ENCODE measurements around the gene TMEM41A. TPM values are rescaled to one million over a fixed set of nuclear protein-coding genes. Genes with fewer than 3 reads are reported as not detected.

Gene TMEM41A
- polyA plus RNA-seq, 3 donors, result 3.9 to 7.2 (median 5.4) TPM

DNA sequence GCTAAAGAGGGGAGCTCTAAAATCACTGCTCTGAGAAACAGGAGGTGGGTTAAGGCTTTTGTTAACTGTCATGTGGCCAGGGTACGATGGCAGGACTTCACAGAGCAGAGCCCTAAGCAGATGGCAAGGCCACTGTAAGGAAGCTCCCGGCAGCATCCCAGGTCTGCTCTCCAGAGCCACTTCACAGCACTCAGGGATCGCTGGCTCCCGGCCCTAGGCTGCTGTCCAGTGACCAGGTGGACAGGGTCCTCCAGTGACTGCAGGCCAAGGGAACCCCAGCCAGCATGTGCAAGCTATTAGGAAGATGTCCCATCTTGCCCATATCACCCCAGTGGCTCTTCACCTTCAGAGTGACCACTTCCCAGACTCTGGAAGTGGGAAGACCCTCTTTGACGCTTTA lies 10.4 kb downstream of the TMEM41A start:
- H3K9ac ChIP-seq (ENCODE audit: insufficient read depth, low read length, poor library complexity, severe bottlenecking), result no peak overlapping the region
- TF ChIP-seq, protein P1, sequence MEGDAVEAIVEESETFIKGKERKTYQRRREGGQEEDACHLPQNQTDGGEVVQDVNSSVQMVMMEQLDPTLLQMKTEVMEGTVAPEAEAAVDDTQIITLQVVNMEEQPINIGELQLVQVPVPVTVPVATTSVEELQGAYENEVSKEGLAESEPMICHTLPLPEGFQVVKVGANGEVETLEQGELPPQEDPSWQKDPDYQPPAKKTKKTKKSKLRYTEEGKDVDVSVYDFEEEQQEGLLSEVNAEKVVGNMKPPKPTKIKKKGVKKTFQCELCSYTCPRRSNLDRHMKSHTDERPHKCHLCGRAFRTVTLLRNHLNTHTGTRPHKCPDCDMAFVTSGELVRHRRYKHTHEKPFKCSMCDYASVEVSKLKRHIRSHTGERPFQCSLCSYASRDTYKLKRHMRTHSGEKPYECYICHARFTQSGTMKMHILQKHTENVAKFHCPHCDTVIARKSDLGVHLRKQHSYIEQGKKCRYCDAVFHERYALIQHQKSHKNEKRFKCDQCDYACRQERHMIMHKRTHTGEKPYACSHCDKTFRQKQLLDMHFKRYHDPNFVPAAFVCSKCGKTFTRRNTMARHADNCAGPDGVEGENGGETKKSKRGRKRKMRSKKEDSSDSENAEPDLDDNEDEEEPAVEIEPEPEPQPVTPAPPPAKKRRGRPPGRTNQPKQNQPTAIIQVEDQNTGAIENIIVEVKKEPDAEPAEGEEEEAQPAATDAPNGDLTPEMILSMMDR (IDR thresholded peaks at IDR 0.05), result no peak
- Mint-ChIP-seq H3K9me3 (no peaks in the 10 kb centered on the region), H3K36me3 (peaks cover 56 to 61% of the 10 kb centered on the region in 2 donors), H3K4me1 (no peaks in the 10 kb centered on the region), H3K27me3 (ENCODE audit: low read depth in 3 of 3) (peaks cover 0 to 1% (median 0%) of the 10 kb centered on the region in 3 donors), H3K4me3 (no peak overlapping the region), H3K27ac (no peak overlapping the region)
- no peak overlapping the region for H3K4me2 ChIP-seq (replicated peaks; ENCODE audit: extremely low read depth, low read length, poor library complexity, severe bottlenecking)
- intact Hi-C loops (cut with micrococcal nuclease), result no loop called here
- H3K36me3 ChIP-seq (replicated peaks in 1 of 2; ENCODE audit: control insufficient read depth in 1 of 2, insufficient read depth in 2 of 2, low read length in 2 of 2), result peaks cover 23 to 63% of the 10 kb centered on the region in 2 donors
- no peaks in the 10 kb centered on the region for H4K20me1 ChIP-seq (ENCODE audit: insufficient read depth, low read length)
- DNase-seq, result no peak
- H2AFZ ChIP-seq (ENCODE audit: insufficient read depth, low read depth, low read length, poor library complexity, severe bottlenecking), result no peak overlapping the region
- H3K4me1 ChIP-seq (ENCODE audit: control insufficient read depth in 1 of 2, insufficient read depth in 2 of 2, low read length in 2 of 2), result no peaks in the 10 kb centered on the region
- WGBS (ENCODE audit: insufficient coverage), result 100% methylated on average over 5 of the region's 5 CpGs
- no peaks in the 10 kb centered on the region for H3K79me2 ChIP-seq (ENCODE audit: insufficient read depth, low read length)
- no peaks in the 10 kb centered on the region for H3K27me3 ChIP-seq (ENCODE audit: control insufficient read depth in 2 of 2, insufficient read depth in 2 of 2, low read length in 2 of 2)
- H3K4me3 ChIP-seq (replicated peaks in 1 of 3; ENCODE audit: low read depth in 2 of 3, low read length in 3 of 3), result no peak overlapping the region
- no peak overlapping the region for H3K27ac ChIP-seq (ENCODE audit: low read depth in 1 of 2, low read length in 2 of 2)
- no peaks in the 10 kb centered on the region for H3K9me3 ChIP-seq (replicated peaks in 1 of 2; ENCODE audit: control insufficient read depth in 1 of 2, insufficient read depth in 1 of 2, low read length in 2 of 2)

DNA sequence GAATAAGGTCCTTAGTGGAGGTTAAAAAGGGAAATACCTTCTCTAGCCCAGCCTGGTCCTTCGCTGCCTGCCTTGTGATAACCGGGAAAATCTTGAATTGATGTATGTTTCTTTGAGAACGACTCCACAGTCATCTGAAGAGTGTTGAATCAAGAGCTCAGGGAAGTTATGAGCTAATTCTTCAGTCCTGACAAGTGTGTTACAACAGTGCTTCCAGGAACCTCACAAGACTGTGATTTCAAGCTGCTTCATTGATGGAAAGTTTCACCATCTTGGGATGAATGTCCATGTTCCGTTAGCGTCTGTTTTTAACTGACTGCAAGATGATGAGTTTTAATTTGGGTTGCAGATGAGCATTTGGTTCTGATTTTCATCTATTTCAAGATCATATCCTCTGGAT lies 12.4 kb downstream of the TMEM41A start:
- Histone ChIP-seq H3K9ac (ENCODE audit: insufficient read depth, low read length, poor library complexity, severe bottlenecking) (no peak overlapping the region), H3K36me3 (replicated peaks in 1 of 2; ENCODE audit: control insufficient read depth in 1 of 2, insufficient read depth in 2 of 2, low read length in 2 of 2) (peaks cover 13 to 45% of the 10 kb centered on the region in 2 donors), H3K4me1 (ENCODE audit: control insufficient read depth in 1 of 2, insufficient read depth in 2 of 2, low read length in 2 of 2) (no peaks in the 10 kb centered on the region), H3K4me3 (replicated peaks in 1 of 3; ENCODE audit: low read depth in 2 of 3, low read length in 3 of 3) (no peak overlapping the region), H3K27me3 (ENCODE audit: control insufficient read depth in 2 of 2, insufficient read depth in 2 of 2, low read length in 2 of 2) (no peaks in the 10 kb centered on the region), H3K79me2 (ENCODE audit: insufficient read depth, low read length) (no peaks in the 10 kb centered on the region), H4K20me1 (ENCODE audit: insufficient read depth, low read length) (no peaks in the 10 kb centered on the region), H3K9me3 (replicated peaks in 1 of 2; ENCODE audit: control insufficient read depth in 1 of 2, insufficient read depth in 1 of 2, low read length in 2 of 2) (no peaks in the 10 kb centered on the region), H2AFZ (ENCODE audit: insufficient read depth, low read depth, low read length, poor library complexity, severe bottlenecking) (no peak overlapping the region), H3K4me2 (replicated peaks; ENCODE audit: extremely low read depth, low read length, poor library complexity, severe bottlenecking) (no peak overlapping the region), H3K27ac (ENCODE audit: low read depth in 1 of 2, low read length in 2 of 2) (no peak overlapping the region)
- 100% methylated on average over 3 of the region's 5 CpGs for WGBS (ENCODE audit: insufficient coverage)
- no peaks in the 10 kb centered on the region for H3K9me3 Mint-ChIP-seq
- H3K36me3 Mint-ChIP-seq, result peaks cover 55% of the 10 kb centered on the region in 2 donors
- no peaks in the 10 kb centered on the region for H3K4me1 Mint-ChIP-seq
- no peaks in the 10 kb centered on the region for H3K27me3 Mint-ChIP-seq (ENCODE audit: low read depth in 3 of 3)
- DNase-seq, result no peak
- no peak overlapping the region for H3K4me3 Mint-ChIP-seq
- H3K27ac Mint-ChIP-seq, result no peak overlapping the region
- TF ChIP-seq, protein P1 (IDR thresholded peaks at IDR 0.05), result no peak
- intact Hi-C loops (cut with micrococcal nuclease), result no loop called here

Data from CD14-positive monocyte (primary cell).